ENCODE results near the gene MIOX.

DNA sequence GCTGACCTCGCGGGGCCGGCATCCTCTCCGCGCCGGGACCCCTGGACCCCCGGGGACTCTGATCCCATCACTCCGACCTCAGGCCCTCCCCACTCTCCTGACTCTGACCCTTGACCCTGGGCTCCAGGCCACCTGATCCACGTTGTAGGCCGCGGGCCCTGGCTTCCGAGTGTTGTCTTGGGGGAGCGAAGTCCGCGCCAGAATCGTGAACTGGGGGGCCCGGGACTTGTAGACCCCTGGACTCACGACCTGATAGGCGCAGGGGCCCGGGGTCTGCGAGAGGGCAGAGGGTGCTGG, 43.9 kb downstream of the MIOX start:
- TF ChIP-seq NFIC (IDR thresholded peaks at IDR 0.05) (no peak), TEAD4 (IDR thresholded peaks at IDR 0.05) (no peak), YY1 (IDR thresholded peaks at IDR 0.05; ENCODE audit: low read depth) (no peak), TCF12 (IDR thresholded peaks at IDR 0.05; ENCODE audit: low read depth) (no peak), EP300 (IDR thresholded peaks at IDR 0.05; ENCODE audit: borderline replicate concordance) (no peak), CREB1 (IDR thresholded peaks at IDR 0.05; ENCODE audit: low read depth) (no peak), RAD21 (IDR thresholded peaks at IDR 0.05; ENCODE audit: low read depth) (no peak), FOXM1 (IDR thresholded peaks at IDR 0.05; ENCODE audit: borderline replicate concordance, low read depth) (no peak), CEBPB (IDR thresholded peaks at IDR 0.05) (no peak), MAX (IDR thresholded peaks at IDR 0.05) (no peak), TAF1 (IDR thresholded peaks at IDR 0.05; ENCODE audit: low read depth) (no peak; the same call in 1 of the 2 replicates), ZBTB7A (IDR thresholded peaks at IDR 0.05; ENCODE audit: low read depth) (peak; percentile 88)
- TF ChIP-seq, protein P1, sequence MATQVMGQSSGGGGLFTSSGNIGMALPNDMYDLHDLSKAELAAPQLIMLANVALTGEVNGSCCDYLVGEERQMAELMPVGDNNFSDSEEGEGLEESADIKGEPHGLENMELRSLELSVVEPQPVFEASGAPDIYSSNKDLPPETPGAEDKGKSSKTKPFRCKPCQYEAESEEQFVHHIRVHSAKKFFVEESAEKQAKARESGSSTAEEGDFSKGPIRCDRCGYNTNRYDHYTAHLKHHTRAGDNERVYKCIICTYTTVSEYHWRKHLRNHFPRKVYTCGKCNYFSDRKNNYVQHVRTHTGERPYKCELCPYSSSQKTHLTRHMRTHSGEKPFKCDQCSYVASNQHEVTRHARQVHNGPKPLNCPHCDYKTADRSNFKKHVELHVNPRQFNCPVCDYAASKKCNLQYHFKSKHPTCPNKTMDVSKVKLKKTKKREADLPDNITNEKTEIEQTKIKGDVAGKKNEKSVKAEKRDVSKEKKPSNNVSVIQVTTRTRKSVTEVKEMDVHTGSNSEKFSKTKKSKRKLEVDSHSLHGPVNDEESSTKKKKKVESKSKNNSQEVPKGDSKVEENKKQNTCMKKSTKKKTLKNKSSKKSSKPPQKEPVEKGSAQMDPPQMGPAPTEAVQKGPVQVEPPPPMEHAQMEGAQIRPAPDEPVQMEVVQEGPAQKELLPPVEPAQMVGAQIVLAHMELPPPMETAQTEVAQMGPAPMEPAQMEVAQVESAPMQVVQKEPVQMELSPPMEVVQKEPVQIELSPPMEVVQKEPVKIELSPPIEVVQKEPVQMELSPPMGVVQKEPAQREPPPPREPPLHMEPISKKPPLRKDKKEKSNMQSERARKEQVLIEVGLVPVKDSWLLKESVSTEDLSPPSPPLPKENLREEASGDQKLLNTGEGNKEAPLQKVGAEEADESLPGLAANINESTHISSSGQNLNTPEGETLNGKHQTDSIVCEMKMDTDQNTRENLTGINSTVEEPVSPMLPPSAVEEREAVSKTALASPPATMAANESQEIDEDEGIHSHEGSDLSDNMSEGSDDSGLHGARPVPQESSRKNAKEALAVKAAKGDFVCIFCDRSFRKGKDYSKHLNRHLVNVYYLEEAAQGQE (IDR thresholded peaks at IDR 0.05; ENCODE audit: low read depth), result no peak
- TF ChIP-seq, protein P2, sequence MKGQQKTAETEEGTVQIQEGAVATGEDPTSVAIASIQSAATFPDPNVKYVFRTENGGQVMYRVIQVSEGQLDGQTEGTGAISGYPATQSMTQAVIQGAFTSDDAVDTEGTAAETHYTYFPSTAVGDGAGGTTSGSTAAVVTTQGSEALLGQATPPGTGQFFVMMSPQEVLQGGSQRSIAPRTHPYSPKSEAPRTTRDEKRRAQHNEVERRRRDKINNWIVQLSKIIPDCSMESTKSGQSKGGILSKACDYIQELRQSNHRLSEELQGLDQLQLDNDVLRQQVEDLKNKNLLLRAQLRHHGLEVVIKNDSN (IDR thresholded peaks at IDR 0.05), result no peak

Measured in Ishikawa (cell line).